Heart left ventricle (tissue), 13 donors: ENCODE measurements around the gene SLC24A4.

Source experiments
- POLR2A ChIP-seq, 2 donors: fragments of 450-650 bp; IDR thresholded peaks; one replicate each; pipeline ENCODE4 v1.6.1; 2017; ENCODE audit warnings: antibody characterized with exemption in 2 of 2, mild to moderate bottlenecking in 2 of 2, moderate library complexity in 2 of 2
- TF ChIP-seq, protein P1 (sequence below), 12 donors: fragments of 200-600 bp; sonication (generic) in 4 of 12; IDR thresholded peaks; one replicate each; pipeline versions ENCODE4 v1.5.0 to v1.8.0; 2018 to 2022; ENCODE audit warnings: antibody characterized with exemption in 12 of 12, mild to moderate bottlenecking in 5 of 12
- donor health status: ischemic (EF 13 %, LVEDD 7.1; RV severe dilation, severe dysfunction).
- donor health status: DM: no; HTN: yes; CAD: no.
- donor health status: DM: no; HTN: no; CAD: no.
- donor health status: ischemic (EF 25% LVEDD 6.9; RV normal size, moderate dysfunction).
- donor health status: ischemic (EF 25% LVEDD 5.7; RV mildly dilated, moderate dysfunction).
- donor health status: ischemic (EF 35%, LVEDD 5.7; RV mildly dilated, moderate dysfunction).
- donor health status: nonischemic (EF 11% LVEDD 7.7; RV severe dilation, severe dysfunction).
- donor health status: DM: yes; HTN: yes; CAD: no.
- donor health status: PGD.
- donor health status: ischemic (EF 29% LVEDD 5.4; RV normal size, mild dysfunction).
- donor health status: nonischemic (EF 23%, LVEDD 6.1; RV moderate dilation, normal function).

DNA sequence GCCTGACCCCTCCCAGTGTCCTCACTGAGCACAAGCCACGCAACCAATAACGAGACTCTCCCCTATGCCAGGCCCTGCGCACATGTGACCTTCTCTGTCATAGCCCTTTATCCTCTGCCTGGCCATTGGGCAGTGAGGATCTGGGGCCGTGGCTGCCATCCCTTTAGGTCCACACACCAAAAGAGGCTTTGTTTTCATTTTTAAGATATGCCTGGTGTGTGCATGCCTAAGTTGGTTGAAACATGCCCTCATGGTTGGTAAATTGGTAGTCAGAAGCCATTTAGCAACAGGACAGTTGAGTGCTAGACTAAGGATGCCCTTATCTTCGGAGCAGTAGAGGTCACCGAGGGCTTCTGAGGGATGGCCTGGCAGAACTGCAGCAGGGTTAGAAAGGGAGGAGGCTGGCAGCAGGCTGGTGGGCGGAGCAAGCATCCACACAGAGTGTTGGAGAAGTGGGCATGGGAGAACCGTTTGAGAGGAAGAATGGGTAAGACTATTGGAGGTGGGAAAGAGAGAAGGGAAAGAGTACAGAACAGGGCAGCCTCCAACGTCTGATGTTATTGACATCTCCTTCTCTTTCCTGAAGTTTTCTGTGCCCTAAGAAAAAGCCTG is 75.1 kb downstream of the SLC24A4 start:
- TF ChIP-seq, protein P1, sequence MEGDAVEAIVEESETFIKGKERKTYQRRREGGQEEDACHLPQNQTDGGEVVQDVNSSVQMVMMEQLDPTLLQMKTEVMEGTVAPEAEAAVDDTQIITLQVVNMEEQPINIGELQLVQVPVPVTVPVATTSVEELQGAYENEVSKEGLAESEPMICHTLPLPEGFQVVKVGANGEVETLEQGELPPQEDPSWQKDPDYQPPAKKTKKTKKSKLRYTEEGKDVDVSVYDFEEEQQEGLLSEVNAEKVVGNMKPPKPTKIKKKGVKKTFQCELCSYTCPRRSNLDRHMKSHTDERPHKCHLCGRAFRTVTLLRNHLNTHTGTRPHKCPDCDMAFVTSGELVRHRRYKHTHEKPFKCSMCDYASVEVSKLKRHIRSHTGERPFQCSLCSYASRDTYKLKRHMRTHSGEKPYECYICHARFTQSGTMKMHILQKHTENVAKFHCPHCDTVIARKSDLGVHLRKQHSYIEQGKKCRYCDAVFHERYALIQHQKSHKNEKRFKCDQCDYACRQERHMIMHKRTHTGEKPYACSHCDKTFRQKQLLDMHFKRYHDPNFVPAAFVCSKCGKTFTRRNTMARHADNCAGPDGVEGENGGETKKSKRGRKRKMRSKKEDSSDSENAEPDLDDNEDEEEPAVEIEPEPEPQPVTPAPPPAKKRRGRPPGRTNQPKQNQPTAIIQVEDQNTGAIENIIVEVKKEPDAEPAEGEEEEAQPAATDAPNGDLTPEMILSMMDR (IDR thresholded peaks at IDR 0.05): no peak
- TF ChIP-seq POLR2A (IDR thresholded peaks at IDR 0.05): no peak
